Omental fat pad (tissue), 4 donors: Measurements from ENCODE around the gene DNAH11. TPM values are rescaled to one million over a fixed set of nuclear protein-coding genes. Genes with fewer than 3 reads are reported as not detected.

Experiments
- ATAC-seq: fragments of 150-250 bp; one replicate; pipeline ENCODE4 v1.9.1; 2016; ENCODE audit warnings: mild to moderate bottlenecking, moderate library complexity; ENCODE audit not compliant: low FRiP score
- DNase-seq: peaks from one replicate; pipeline ENCODE4 v3.0.0-alpha.2; 2019; ENCODE audit warnings: low spot score
- total RNA-seq, 4 donors: library from RNA; depleted of rRNA; stranded (reverse); fragments of >200 nt; gene quantifications; one replicate each; pipeline ENCODE4 v1.1.0, GENCODE V29; 2016
- TF ChIP-seq, protein P1 (sequence below), 3 donors: fragments of 450-650 bp; IDR thresholded peaks; one replicate each; pipeline ENCODE4 v1.5.1; 2016 to 2017; ENCODE audit warnings: antibody characterized with exemption in 3 of 3, mild to moderate bottlenecking in 3 of 3, moderate library complexity in 2 of 3

Gene DNAH11
- total RNA-seq, 4 donors from 2014 or later, result 0.32 to 0.88 (median 0.49) TPM

DNA sequence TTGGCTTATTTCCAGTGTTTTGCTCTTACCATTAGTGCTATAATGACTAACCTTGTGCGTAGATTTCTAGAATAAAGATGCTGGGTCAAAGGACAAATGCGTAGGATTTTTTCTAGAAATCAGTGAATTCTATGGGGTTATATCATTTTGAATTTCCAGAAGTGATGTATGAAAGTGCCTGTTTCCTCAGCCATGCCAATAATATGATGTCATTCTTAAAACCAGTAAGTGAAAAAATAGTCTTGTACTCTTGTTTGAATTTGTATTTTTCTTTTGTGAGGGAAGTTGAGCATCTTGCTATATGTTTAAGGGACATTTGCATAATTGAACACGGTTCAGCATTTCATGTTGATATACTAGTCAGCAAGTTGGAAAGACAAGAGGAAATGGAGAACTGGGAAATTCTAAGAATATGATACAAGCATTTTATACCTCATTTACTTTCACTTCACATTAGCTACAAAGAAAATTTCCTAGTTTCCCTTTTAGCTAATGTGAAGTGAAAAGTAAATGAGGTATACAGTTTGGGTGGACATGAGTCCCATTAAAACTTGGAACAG lies 3.8 kb upstream of the DNAH11 start:
- no peak for ATAC-seq
- TF ChIP-seq, protein P1, sequence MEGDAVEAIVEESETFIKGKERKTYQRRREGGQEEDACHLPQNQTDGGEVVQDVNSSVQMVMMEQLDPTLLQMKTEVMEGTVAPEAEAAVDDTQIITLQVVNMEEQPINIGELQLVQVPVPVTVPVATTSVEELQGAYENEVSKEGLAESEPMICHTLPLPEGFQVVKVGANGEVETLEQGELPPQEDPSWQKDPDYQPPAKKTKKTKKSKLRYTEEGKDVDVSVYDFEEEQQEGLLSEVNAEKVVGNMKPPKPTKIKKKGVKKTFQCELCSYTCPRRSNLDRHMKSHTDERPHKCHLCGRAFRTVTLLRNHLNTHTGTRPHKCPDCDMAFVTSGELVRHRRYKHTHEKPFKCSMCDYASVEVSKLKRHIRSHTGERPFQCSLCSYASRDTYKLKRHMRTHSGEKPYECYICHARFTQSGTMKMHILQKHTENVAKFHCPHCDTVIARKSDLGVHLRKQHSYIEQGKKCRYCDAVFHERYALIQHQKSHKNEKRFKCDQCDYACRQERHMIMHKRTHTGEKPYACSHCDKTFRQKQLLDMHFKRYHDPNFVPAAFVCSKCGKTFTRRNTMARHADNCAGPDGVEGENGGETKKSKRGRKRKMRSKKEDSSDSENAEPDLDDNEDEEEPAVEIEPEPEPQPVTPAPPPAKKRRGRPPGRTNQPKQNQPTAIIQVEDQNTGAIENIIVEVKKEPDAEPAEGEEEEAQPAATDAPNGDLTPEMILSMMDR (IDR thresholded peaks at IDR 0.05), result no peak
- no peak for DNase-seq

DNA sequence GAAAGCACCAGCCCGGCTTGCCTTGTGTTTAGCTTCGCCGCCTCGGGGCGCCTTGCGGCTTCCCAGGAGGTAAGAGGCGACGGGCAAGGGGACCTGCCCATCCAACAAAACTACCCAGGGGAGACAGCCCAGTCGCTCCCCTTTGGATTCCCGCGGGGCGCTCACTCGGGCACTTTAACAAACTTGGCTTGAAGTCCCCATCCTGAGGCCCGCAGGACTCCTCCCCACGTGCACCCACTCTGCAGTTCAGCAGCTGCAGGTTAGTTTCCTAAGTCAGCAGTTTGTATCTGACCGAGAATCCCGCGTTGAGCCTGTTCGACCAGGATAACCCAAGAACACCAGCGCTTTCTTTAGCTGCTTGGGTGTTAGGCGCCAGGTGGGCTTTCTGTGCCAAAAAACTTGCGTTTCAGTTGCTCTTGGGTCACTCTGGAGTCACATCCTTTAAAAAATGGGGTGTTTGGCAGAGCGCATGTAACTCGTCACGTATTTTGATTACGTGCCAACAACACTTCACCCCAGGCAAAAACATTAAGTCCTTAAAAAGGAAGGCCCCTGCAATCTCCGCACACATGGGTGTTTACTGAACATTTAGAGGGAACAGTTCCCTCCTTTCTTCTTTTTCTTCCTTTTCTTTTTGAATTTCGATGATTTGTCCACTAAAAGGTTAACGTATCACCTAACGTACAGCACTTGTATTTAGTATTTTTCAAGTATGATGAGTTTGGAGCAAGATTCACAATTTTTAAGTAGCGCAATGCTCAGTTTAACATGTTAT lies 876 bp downstream of the DNAH11 start:
- TF ChIP-seq, protein P1 (IDR thresholded peaks at IDR 0.05), result no peak
- ATAC-seq, result no peak
- no peak for DNase-seq

DNA sequence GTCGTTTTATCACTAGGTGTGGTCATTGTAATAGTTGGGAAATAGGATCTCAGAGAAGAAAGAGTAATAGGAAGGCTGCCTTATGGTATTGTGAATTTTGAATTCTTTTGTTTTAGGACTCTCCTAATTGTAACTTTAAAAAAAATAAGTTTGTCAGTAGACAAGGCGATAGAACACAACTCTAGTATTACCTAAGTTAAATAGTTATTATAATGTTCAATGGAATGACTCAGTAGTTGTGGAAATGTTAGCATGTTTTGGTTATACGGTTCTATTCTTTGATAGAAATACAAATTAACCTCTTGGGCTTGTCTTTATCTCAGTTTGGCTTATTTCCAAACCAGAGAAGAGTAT lies 1.4 kb downstream of the DNAH11 start:
- ATAC-seq (no peak), DNase-seq (no peak)
- TF ChIP-seq, protein P1 (IDR thresholded peaks at IDR 0.05), result no peak

DNA sequence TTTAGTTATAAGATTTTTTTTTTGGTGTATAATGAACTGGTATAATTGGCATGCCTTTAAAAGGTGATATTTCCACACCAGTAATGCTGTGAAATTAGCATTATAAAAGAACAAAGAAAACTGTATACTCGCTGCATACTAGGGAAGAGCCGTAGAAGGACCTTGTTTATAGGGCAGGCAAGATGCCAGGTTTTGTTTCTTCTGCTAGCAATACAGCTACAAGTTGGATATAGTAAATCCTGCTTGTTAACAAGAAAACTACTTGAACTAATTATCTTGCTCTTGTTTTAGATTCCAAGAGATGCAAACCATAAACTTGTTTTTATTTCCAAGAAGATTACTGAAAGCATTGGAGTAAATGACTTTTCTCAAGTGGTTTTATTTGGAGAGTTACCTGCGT lies 1.9 kb downstream of the DNAH11 start:
- ATAC-seq, result no peak
- TF ChIP-seq, protein P1 (IDR thresholded peaks at IDR 0.05), result no peak

DNA sequence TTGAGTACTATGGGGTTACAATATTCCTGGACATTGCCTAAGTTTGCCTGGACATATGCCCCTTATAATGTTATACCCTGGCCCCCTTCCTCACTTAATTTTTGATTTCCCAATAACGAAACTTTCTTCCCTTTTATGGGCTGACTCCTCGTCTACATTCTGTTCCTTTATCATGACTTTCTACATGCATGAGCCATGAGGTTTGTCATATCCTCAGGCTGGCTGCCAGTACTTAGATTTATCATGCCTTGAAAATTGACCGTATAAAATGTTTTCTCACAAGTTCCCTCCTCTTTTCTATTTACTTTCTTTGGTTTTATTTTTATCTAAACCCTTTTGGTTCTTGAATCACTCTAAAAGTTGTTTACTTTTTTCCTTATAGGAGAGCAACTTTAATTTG lies 4.7 kb downstream of the DNAH11 start:
- TF ChIP-seq, protein P1 (IDR thresholded peaks at IDR 0.05), result no peak
- ATAC-seq (no peak), DNase-seq (no peak)

More for the DNA sequence above, 1.9 kb downstream of the DNAH11 start:
- DNase-seq, result no peak

DNA sequence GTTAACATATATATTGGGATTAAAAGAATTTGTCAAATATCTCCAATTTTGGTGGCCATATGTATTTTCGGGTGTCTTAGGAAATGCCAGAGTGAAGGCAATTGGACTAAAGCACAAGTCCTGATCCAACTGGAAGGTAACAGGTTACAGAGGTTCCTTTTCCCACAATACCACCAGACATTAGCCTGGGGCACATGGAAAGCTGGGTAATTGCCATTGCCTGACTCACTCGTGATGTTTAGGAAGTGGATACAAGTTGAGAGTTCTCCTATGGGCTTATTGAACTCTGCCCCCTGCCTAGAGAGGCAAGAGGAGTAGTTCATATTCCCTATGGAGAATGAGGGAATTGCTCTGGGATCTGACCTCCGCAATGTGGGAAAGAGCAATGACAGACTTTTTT lies 5.7 kb downstream of the DNAH11 start:
- TF ChIP-seq, protein P1 (IDR thresholded peaks at IDR 0.05), result no peak
- ATAC-seq (no peak), DNase-seq (no peak)

DNA sequence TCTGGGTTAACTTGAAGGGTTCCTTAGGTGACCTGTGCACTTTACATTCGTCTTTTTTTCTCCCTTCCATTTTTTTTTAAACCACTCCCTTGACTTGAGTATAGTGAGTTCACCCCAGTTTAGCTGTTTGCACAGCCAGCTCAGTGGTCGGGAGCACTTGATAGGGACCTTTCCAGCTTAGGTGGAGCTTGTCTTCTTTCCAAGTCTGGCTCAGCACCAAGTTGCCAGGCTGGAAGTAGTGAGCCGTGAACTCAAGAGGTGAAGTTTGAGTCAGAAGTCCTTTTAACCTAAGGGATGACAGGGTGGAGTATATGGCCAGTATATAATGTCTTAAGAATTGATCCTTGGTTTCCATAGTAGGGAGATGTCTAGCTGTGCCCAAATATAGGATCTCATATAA lies 7.2 kb downstream of the DNAH11 start:
- no peak for DNase-seq
- TF ChIP-seq, protein P1 (IDR thresholded peaks at IDR 0.05), result no peak
- no peak for ATAC-seq
